RWPE2 (cell line): ENCODE results near the gene AGPS.
"Not testable (repeated sequence)": the region's sequence is repeated elsewhere in the genome, so short reads cannot be mapped to it uniquely, and the experiment has no call there.

Source experiments
- ATAC-seq: fragments of 200-7000 bp; cut with Tn5 transposase; 3 replicates; pipeline ENCODE4 v1.9.1; 2021; ENCODE audit warnings: low read depth
- DNase-seq: peaks from one replicate; pipeline ENCODE4 v3.0.0-alpha.2; 2020; ENCODE audit warnings: low spot score
- H3K27ac ChIP-seq: fragments of 450-650 bp; 2 replicates; pipeline ENCODE4 v1.5.1; 2017; ENCODE audit warnings: mild to moderate bottlenecking; ENCODE audit not compliant: poor library complexity, severe bottlenecking
- H3K27me3 ChIP-seq: fragments of 250-450 bp; sonication (Bioruptor Pico); 2 replicates; pipeline ENCODE4 v1.5.1; 2021; ENCODE audit warnings: mild to moderate bottlenecking, moderate library complexity; ENCODE audit not compliant: insufficient read depth, poor library complexity, severe bottlenecking
- H3K36me3 ChIP-seq: fragments of 250-450 bp; sonication (Bioruptor Pico); 2 replicates; pipeline ENCODE4 v1.5.1; 2020; ENCODE audit warnings: low read depth, mild to moderate bottlenecking, moderate library complexity
- H3K4me1 ChIP-seq: fragments of 250-450 bp; sonication (Bioruptor Pico); 2 replicates; pipeline ENCODE4 v1.5.1; 2021; ENCODE audit warnings: mild to moderate bottlenecking, moderate library complexity; ENCODE audit not compliant: insufficient read depth, poor library complexity, severe bottlenecking
- H3K4me3 ChIP-seq: fragments of 250-450 bp; sonication (Bioruptor Pico); 2 replicates; pipeline ENCODE4 v1.5.1; 2021; ENCODE audit warnings: mild to moderate bottlenecking, moderate library complexity; ENCODE audit not compliant: severe bottlenecking
- H3K9me3 ChIP-seq: fragments of 250-450 bp; sonication (Bioruptor Pico); 2 replicates; pipeline ENCODE4 v1.5.1; 2021; ENCODE audit warnings: mild to moderate bottlenecking, moderate library complexity; ENCODE audit not compliant: severe bottlenecking
- CTCF ChIP-seq: fragments of 450-650 bp; IDR thresholded peaks from one replicate; pipeline ENCODE4 v1.5.1; 2017; ENCODE audit warnings: mild to moderate bottlenecking, moderate library complexity; ENCODE audit not compliant: poor library complexity, severe bottlenecking

Gene AGPS

GRCh38 chr2:177403838-177404237 lies 11.3 kb downstream of the AGPS start:
- Histone ChIP-seq H3K4me3 (no peak overlapping the region), H3K36me3 (no peaks in the 10 kb centered on the region), H3K9me3 (no peaks in the 10 kb centered on the region), H3K27ac (no peak overlapping the region), H3K4me1 (peaks cover 13% of the 10 kb centered on the region), H3K27me3 (no peaks in the 10 kb centered on the region)
- no peak for DNase-seq
- no peak for TF ChIP-seq CTCF
- no peak for ATAC-seq

GRCh38 chr2:177404243-177404642 lies 11.7 kb downstream of the AGPS start:
- Histone ChIP-seq H3K4me3 (no peak overlapping the region), H3K27me3 (no peaks in the 10 kb centered on the region), H3K4me1 (peaks cover 13% of the 10 kb centered on the region), H3K36me3 (no peaks in the 10 kb centered on the region), H3K27ac (no peak overlapping the region), H3K9me3 (no peaks in the 10 kb centered on the region)
- TF ChIP-seq CTCF: no peak
- no peak for DNase-seq
- ATAC-seq: no peak

- ATAC-seq (no peak), DNase-seq (no peak)
- no peak overlapping the region for H3K4me3 ChIP-seq
- no peak overlapping the region for H3K27ac ChIP-seq
- no peak for TF ChIP-seq CTCF
- no peaks in the 10 kb centered on the region for H3K27me3 ChIP-seq
- no peaks in the 10 kb centered on the region for H3K36me3 ChIP-seq
- peaks cover 11% of the 10 kb centered on the region for H3K4me1 ChIP-seq
- H3K9me3 ChIP-seq: no peaks in the 10 kb centered on the region
Measured at GRCh38 chr2:177405029-177405692, 12.6 kb downstream of the AGPS start.

- Histone ChIP-seq H3K4me1 (peaks cover 6% of the 10 kb centered on the region), H3K36me3 (no peaks in the 10 kb centered on the region), H3K4me3 (no peak overlapping the region), H3K27ac (no peak overlapping the region), H3K9me3 (no peaks in the 10 kb centered on the region), H3K27me3 (no peaks in the 10 kb centered on the region)
- ATAC-seq (no peak), DNase-seq (no peak)
- no peak for TF ChIP-seq CTCF
Measured at GRCh38 chr2:177406182-177406581, 13.6 kb downstream of the AGPS start.

- no peak for TF ChIP-seq CTCF
- Histone ChIP-seq H3K27ac (no peak overlapping the region), H3K4me1 (peaks cover 6% of the 10 kb centered on the region), H3K4me3 (no peak overlapping the region), H3K36me3 (no peaks in the 10 kb centered on the region), H3K27me3 (no peaks in the 10 kb centered on the region), H3K9me3 (no peaks in the 10 kb centered on the region)
- DNase-seq (no peak), ATAC-seq (no peak)
Measured at GRCh38 chr2:177407031-177407430, 14.5 kb downstream of the AGPS start.

GRCh38 chr2:177410629-177411028 lies 18.1 kb downstream of the AGPS start:
- H3K36me3 ChIP-seq, H3K4me1 ChIP-seq, ATAC-seq, DNase-seq, H3K27ac ChIP-seq, H3K4me3 ChIP-seq, H3K9me3 ChIP-seq, H3K27me3 ChIP-seq: not testable (repeated sequence)
